Right hindlimb (tissue), 1 donor: Measurements from ENCODE around the gene COL5A2.

ENCODE experiments used
- DNase-seq: peaks from one replicate; pipeline ENCODE4 v3.0.0-alpha.2; 2018

COL5A2 gene

GRCh38 chr2:189144700-189145211, 34.8 kb downstream of the COL5A2 start:
- no peak for DNase-seq

GRCh38 chr2:189143925-189144324, 35.6 kb downstream of the COL5A2 start:
- no peak for DNase-seq

- DNase-seq = no peak
Observed at GRCh38 chr2:189142893-189143759, 36.4 kb downstream of the COL5A2 start.

- no peak for DNase-seq
Observed at GRCh38 chr2:189138800-189139199, 40.8 kb downstream of the COL5A2 start.

GRCh38 chr2:189137519-189137918, 42.0 kb downstream of the COL5A2 start:
- DNase-seq = no peak

- DNase-seq = no peak
Observed at GRCh38 chr2:189134485-189134884, 45.1 kb downstream of the COL5A2 start.

GRCh38 chr2:189131991-189132390, 47.6 kb downstream of the COL5A2 start:
- DNase-seq = no peak

- no peak for DNase-seq
Observed at GRCh38 chr2:189129971-189130370, 49.6 kb downstream of the COL5A2 start.

GRCh38 chr2:189128970-189129369, 50.6 kb downstream of the COL5A2 start:
- DNase-seq = no peak

- DNase-seq = no peak
Observed at GRCh38 chr2:189127756-189128155, 51.8 kb downstream of the COL5A2 start.

- DNase-seq = no peak
Observed at GRCh38 chr2:189125195-189125594, 54.4 kb downstream of the COL5A2 start.

- no peak for DNase-seq
Observed at GRCh38 chr2:189124175-189124574, 55.4 kb downstream of the COL5A2 start.

- DNase-seq = no peak
Observed at GRCh38 chr2:189118386-189118785, 61.2 kb downstream of the COL5A2 start.

- no peak for DNase-seq
Observed at GRCh38 chr2:189116979-189117378, 62.6 kb downstream of the COL5A2 start.

GRCh38 chr2:189116087-189116486, 63.5 kb downstream of the COL5A2 start:
- DNase-seq = peak; percentile 34

GRCh38 chr2:189115126-189115525, 64.4 kb downstream of the COL5A2 start:
- DNase-seq = no peak

- no peak for DNase-seq
Observed at GRCh38 chr2:189113963-189114362, 65.6 kb downstream of the COL5A2 start.

- DNase-seq = no peak
Observed at GRCh38 chr2:189111063-189111715, 68.4 kb downstream of the COL5A2 start.

GRCh38 chr2:189109921-189110397, 69.6 kb downstream of the COL5A2 start:
- no peak for DNase-seq

GRCh38 chr2:189104934-189105333, 74.6 kb downstream of the COL5A2 start:
- no peak for DNase-seq

- DNase-seq = no peak
Observed at GRCh38 chr2:189102735-189103134, 76.8 kb downstream of the COL5A2 start.

GRCh38 chr2:189097934-189098333, 81.6 kb downstream of the COL5A2 start:
- no peak for DNase-seq

- DNase-seq = no peak
Observed at GRCh38 chr2:189096769-189097447, 82.7 kb downstream of the COL5A2 start.
